ENCODE measurements around the gene HSPA12A.

- TF ChIP-seq CTCF (IDR thresholded peaks at IDR 0.05; ENCODE audit: low read depth, low read length, poor library complexity, severe bottlenecking) (no peak), EZH2phosphoT487 (IDR thresholded peaks at IDR 0.05; ENCODE audit: borderline replicate concordance, low read length) (no peak)
Observed at GRCh38 chr10:116761883-116762282, 19.5 kb upstream of the HSPA12A start.

Data from DOHH2 (cell line).